ENCODE data around the gene GMCL1. TPM values are rescaled to one million over a fixed set of nuclear protein-coding genes. Genes with fewer than 3 reads are reported as not detected.

GMCL1 gene
- total and polyA plus RNA-seq, 2 experiments from 2014 or later = 27.0 to 27.3 TPM

DNA sequence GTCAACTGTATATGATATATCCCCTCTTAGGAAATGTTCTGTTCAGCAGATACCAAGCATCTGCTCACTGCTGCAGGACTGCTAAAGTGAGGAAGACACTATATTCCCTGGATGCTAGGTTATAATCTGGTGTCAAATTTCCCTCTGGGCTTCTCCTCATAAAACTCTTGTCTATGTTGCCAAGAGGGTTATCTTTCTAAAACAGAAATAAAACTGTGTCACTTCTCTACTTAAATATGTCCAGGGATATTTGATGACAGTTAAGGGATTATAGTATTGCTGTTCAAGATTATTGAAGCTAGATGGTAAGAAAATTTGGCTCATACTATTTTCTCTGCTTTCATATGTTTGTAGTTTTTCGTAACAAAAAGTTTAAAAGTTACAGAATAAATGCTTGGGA, 33.8 kb downstream of the GMCL1 start (continued):
- TF ChIP-seq, protein P1, sequence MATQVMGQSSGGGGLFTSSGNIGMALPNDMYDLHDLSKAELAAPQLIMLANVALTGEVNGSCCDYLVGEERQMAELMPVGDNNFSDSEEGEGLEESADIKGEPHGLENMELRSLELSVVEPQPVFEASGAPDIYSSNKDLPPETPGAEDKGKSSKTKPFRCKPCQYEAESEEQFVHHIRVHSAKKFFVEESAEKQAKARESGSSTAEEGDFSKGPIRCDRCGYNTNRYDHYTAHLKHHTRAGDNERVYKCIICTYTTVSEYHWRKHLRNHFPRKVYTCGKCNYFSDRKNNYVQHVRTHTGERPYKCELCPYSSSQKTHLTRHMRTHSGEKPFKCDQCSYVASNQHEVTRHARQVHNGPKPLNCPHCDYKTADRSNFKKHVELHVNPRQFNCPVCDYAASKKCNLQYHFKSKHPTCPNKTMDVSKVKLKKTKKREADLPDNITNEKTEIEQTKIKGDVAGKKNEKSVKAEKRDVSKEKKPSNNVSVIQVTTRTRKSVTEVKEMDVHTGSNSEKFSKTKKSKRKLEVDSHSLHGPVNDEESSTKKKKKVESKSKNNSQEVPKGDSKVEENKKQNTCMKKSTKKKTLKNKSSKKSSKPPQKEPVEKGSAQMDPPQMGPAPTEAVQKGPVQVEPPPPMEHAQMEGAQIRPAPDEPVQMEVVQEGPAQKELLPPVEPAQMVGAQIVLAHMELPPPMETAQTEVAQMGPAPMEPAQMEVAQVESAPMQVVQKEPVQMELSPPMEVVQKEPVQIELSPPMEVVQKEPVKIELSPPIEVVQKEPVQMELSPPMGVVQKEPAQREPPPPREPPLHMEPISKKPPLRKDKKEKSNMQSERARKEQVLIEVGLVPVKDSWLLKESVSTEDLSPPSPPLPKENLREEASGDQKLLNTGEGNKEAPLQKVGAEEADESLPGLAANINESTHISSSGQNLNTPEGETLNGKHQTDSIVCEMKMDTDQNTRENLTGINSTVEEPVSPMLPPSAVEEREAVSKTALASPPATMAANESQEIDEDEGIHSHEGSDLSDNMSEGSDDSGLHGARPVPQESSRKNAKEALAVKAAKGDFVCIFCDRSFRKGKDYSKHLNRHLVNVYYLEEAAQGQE (IDR thresholded peaks at IDR 0.05; ENCODE audit: unreplicated experiment) = no peak
- TF ChIP-seq, protein P2, sequence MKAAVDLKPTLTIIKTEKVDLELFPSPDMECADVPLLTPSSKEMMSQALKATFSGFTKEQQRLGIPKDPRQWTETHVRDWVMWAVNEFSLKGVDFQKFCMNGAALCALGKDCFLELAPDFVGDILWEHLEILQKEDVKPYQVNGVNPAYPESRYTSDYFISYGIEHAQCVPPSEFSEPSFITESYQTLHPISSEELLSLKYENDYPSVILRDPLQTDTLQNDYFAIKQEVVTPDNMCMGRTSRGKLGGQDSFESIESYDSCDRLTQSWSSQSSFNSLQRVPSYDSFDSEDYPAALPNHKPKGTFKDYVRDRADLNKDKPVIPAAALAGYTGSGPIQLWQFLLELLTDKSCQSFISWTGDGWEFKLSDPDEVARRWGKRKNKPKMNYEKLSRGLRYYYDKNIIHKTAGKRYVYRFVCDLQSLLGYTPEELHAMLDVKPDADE (IDR thresholded peaks at IDR 0.05) = no peak
- no peak for TF ChIP-seq POLR2AphosphoS5 (IDR thresholded peaks at IDR 0.05; ENCODE audit: low read depth)
- no peak for TF ChIP-seq STAT1 (IDR thresholded peaks at IDR 0.05; ENCODE audit: unreplicated experiment)

GRCh38 chr2:69888451-69888850, 59.0 kb downstream of the GMCL1 start:
- no peak for DNase-seq (ENCODE audit: low spot score)
- TF ChIP-seq ZNF114 (CRISPR knock-in tag; IDR thresholded peaks at IDR 0.05) = no peak
- TF ChIP-seq ZNF331 (CRISPR knock-in tag; IDR thresholded peaks at IDR 0.05; ENCODE audit: low read depth) = no peak
- no peak for TF ChIP-seq CTCF (conservative IDR thresholded peaks at IDR 0.05; ENCODE audit: low read depth in 2 of 2)
- no peak for TF ChIP-seq POLR2AphosphoS5 (IDR thresholded peaks at IDR 0.05; ENCODE audit: low read depth)
- TF ChIP-seq JUNB (IDR thresholded peaks at IDR 0.05; ENCODE audit: unreplicated experiment) = no peak
- TF ChIP-seq, protein P3, sequence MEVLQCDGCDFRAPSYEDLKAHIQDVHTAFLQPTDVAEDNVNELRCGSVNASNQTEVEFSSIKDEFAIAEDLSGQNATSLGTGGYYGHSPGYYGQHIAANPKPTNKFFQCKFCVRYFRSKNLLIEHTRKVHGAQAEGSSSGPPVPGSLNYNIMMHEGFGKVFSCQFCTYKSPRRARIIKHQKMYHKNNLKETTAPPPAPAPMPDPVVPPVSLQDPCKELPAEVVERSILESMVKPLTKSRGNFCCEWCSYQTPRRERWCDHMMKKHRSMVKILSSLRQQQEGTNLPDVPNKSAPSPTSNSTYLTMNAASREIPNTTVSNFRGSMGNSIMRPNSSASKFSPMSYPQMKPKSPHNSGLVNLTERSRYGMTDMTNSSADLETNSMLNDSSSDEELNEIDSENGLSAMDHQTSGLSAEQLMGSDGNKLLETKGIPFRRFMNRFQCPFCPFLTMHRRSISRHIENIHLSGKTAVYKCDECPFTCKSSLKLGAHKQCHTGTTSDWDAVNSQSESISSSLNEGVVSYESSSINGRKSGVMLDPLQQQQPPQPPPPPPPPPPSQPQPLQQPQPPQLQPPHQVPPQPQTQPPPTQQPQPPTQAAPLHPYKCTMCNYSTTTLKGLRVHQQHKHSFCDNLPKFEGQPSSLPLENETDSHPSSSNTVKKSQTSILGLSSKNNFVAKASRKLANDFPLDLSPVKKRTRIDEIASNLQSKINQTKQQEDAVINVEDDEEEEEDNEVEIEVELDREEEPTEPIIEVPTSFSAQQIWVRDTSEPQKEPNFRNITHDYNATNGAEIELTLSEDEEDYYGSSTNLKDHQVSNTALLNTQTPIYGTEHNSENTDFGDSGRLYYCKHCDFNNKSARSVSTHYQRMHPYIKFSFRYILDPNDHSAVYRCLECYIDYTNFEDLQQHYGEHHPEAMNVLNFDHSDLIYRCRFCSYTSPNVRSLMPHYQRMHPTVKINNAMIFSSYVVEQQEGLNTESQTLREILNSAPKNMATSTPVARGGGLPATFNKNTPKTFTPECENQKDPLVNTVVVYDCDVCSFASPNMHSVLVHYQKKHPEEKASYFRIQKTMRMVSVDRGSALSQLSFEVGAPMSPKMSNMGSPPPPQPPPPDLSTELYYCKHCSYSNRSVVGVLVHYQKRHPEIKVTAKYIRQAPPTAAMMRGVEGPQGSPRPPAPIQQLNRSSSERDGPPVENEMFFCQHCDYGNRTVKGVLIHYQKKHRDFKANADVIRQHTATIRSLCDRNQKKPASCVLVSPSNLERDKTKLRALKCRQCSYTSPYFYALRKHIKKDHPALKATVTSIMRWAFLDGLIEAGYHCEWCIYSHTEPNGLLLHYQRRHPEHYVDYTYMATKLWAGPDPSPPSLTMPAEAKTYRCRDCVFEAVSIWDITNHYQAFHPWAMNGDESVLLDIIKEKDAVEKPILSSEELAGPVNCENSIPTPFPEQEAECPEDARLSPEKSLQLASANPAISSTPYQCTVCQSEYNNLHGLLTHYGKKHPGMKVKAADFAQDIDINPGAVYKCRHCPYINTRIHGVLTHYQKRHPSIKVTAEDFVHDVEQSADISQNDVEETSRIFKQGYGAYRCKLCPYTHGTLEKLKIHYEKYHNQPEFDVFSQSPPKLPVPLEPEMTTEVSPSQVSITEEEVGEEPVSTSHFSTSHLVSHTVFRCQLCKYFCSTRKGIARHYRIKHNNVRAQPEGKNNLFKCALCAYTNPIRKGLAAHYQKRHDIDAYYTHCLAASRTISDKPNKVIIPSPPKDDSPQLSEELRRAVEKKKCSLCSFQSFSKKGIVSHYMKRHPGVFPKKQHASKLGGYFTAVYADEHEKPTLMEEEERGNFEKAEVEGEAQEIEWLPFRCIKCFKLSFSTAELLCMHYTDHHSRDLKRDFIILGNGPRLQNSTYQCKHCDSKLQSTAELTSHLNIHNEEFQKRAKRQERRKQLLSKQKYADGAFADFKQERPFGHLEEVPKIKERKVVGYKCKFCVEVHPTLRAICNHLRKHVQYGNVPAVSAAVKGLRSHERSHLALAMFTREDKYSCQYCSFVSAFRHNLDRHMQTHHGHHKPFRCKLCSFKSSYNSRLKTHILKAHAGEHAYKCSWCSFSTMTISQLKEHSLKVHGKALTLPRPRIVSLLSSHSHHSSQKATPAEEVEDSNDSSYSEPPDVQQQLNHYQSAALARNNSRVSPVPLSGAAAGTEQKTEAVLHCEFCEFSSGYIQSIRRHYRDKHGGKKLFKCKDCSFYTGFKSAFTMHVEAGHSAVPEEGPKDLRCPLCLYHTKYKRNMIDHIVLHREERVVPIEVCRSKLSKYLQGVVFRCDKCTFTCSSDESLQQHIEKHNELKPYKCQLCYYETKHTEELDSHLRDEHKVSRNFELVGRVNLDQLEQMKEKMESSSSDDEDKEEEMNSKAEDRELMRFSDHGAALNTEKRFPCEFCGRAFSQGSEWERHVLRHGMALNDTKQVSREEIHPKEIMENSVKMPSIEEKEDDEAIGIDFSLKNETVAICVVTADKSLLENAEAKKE (CRISPR knock-in tag; IDR thresholded peaks at IDR 0.05) = no peak
- no peak for TF ChIP-seq CREB1 (CRISPR knock-in tag; IDR thresholded peaks at IDR 0.05; ENCODE audit: low read depth)

More at GRCh38 chr2:69888451-69888850, 59.0 kb downstream of the GMCL1 start:
- H3K27ac Mint-ChIP-seq = no peak overlapping the region
- Histone ChIP-seq H3K4me3 (no peak overlapping the region), H3K4me2 (no peak overlapping the region), H3K9me2 (ENCODE audit: insufficient read depth) (no peaks in the 10 kb centered on the region; the same call in 1 of the 2 replicates), H2AFZ (no peak overlapping the region), H3K79me2 (replicated peaks; ENCODE audit: insufficient read depth) (no peaks in the 10 kb centered on the region), H3K4me1 (ENCODE audit: insufficient read depth) (no peaks in the 10 kb centered on the region), H4K20me1 (replicated peaks; ENCODE audit: insufficient read depth) (no peaks in the 10 kb centered on the region), H3K36me3 (ENCODE audit: insufficient read depth) (no peaks in the 10 kb centered on the region; the same call in 1 of the 2 replicates), H3K27me3 (ENCODE audit: insufficient read depth) (no peaks in the 10 kb centered on the region), H3F3A (replicated peaks; ENCODE audit: low read depth) (no peaks in the 10 kb centered on the region), H3K27ac (ENCODE audit: low read depth) (no peak overlapping the region)
- H3K4me3 Mint-ChIP-seq = no peak overlapping the region
- no peak for ATAC-seq
- no peaks in the 10 kb centered on the region for H3K27me3 Mint-ChIP-seq (ENCODE audit: insufficient read depth, low read depth, poor library complexity)
- no peaks in the 10 kb centered on the region for H3K9me3 Mint-ChIP-seq
- H3K36me3 Mint-ChIP-seq (ENCODE audit: low read depth) = no peaks in the 10 kb centered on the region
- H3K4me1 Mint-ChIP-seq = no peaks in the 10 kb centered on the region; the same call in 2 of the 3 replicates

All from GM23338 (cell line).